GM19023 (cell line): ENCODE measurements around the gene GPD1L.

Experiments used
- ATAC-seq: cut with Tn5 transposase; IDR thresholded peaks from one replicate; pipeline ENCODE4 v1.9.1; 2021; ENCODE audit warnings: mild to moderate bottlenecking, moderate library complexity; ENCODE audit not compliant: unreplicated experiment

Gene GPD1L

DNA sequence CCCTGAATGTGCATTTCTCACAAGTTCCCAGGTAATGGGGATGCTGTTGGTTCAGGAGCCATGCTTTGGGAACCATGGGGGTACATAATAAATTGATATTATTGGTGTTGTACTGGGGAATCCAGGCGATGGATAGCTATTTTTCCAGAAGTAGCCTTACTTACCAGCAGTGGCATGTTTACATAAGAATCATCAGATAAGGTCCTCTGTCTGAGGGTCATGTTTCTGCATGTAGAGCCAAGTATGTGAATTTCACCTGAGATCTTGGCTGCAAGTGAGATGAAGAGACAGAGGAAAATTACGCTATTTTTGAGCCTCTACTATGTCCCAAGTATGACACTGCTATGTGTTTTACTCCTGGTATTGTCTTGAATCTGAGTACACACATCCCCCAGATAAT lies 26.3 kb downstream of the GPD1L start:
- no peak for ATAC-seq

DNA sequence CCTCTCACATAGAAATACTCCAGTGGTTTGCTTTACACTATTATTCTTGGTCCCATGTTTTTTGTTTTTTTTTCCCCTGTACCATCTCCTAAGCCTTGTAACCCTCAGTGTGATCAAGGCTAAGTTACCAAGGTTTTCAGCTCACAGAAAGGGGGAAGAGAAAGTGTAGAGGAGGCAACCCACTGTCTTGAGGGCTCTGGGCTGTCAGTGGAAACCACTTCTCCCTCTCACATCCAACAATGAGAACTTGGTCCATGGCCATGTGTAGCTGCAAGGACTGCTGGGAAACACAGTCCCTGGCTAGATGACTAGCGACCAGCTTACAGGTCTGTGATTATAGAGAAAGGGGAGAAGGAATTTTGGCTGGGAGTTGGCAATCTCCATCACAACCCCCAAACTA lies 30.3 kb downstream of the GPD1L start:
- ATAC-seq: no peak

DNA sequence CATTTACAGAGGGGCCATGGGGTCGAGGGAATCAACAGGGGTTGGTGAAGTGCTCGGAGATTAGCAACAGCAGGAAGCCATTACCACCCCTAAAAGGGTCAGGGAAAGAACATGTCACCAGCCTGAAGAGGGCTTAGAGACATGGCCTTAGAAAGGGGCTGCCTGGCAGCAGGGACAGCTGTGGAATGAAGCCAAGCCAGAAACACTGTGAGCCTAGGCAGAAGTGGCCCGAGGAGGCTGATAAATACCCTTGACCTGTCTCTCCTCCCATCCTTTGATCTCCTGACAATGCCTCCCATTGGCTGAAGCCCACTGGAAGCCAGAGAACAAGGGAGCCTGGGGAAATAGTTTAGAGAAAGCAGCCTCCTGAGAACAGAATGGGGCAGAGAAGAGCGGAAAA lies 31.4 kb downstream of the GPD1L start:
- ATAC-seq: no peak

DNA sequence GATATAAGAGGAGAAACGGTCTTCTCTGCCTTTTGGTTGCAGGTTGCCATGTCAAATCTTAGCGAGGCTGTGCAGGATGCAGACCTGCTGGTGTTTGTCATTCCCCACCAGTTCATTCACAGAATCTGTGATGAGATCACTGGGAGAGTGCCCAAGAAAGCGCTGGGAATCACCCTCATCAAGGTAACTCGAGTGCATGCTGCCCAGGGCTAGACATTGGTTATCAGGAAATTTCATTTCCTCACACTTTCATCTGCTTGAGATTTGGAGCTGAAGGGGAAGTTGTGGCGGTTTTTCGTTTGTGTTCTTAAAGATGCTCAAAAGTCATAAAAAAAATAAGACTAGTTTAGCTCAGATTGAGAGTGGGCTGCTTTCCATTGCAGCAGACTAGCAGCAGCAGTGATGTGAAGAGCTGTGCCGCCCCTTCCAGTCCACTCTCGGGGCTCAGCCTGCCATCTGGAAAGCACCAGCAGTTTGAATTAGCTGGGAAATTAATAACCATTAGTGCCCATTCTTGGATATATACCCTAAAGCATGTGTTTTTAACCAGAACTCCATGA lies 32.2 kb downstream of the GPD1L start:
- no peak for ATAC-seq

DNA sequence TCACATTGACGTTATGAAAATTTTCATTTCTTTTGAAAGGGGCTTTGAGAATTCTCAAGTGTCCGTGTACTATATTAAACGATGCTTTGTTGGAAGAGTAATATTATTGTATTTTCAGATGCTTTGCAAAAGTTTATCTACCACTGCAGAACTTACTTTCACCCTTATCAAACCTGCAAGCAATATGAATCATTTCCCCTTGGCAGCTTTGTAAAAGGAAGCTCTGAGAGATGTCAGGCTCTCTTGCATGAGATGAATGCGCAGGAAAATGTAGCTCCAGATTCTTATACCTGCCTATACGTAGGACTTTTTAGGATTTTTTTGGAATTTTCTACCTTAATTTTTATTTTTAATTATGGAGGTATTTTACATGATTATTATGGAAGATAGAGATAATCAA lies 34.5 kb downstream of the GPD1L start:
- no peak for ATAC-seq

DNA sequence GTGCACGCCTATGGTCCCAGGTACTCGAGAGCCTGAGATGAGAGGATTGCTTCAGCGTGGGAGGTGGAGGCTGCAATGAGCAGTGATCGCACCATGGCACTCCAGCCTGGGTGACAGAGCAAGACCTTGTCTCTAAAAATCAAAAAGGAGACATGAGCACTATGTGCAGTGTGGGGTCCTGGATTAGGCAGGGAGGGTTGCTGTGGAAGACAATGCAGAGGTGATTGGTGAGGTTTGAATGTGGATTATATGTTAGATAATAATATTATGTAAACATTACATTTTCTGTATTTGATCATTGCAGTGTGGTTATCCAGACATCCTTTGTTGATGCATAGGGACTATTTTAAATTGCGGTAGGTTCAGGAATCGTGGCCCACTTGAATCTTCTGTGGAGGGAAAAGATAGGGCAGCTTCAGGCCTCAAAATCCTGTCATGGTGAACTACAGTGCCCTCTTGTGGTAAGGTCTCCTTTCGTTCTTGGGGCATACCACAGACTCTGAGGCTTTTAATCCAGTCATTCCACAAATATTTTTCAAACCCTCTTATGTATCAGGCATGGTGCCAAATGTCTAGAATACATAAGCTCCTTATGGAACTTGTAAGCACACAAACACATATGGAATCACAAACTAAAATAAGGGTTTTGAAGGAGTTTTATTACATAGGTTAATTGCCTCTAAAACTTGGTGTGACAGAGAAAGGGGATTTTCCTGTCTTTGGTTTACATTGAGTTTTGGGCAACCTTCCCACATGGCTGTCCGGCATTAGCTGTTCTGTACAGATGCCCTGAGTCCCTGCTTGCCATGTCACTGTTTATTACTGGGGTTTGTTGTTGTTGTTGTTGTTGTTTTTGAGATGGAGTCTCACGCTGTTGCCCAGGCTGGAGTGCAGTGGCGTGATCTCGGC lies 37.7 kb downstream of the GPD1L start:
- ATAC-seq: peak; percentile 70

DNA sequence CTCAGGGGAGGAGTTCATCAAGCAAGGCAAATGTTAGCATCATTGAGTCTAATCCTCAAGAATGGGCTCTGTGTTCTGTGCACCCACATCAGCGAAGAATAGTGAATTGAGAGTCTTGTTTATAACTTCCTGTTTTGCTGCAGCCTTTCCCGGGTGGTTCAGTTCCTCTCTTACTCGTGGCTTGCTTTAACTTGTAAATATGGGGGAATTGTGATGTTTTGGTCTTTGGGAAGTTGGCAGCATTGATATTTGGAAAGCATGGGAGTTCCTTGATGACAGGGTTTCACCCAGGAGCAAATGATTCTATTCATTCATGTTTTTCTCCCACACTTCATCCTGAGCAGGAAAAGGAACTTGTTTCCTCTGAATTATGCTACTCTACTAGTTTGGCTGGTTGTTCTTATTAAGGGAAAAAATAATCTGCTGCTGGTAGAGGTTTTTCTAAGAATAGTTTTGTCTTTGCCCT lies 40.4 kb downstream of the GPD1L start:
- ATAC-seq: no peak

DNA sequence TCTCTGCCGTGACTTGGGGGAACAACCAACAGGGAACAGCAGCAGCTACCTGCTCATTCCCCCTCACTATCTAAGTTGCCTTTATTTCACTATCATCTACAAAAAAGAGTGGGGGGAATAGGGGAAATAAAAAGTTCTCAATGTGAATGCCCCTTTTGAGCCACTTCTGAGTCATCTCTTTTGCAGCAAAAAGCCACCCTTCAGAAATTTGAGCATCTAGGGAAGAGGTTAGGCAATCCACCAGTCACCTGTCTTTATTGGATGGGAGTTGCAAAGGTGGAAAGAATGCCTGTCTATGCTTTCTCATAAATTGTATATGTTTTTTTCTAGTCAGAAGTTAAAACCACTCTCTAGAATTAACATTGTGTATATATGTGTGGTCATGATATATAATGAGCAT lies 41.1 kb downstream of the GPD1L start:
- no peak for ATAC-seq

DNA sequence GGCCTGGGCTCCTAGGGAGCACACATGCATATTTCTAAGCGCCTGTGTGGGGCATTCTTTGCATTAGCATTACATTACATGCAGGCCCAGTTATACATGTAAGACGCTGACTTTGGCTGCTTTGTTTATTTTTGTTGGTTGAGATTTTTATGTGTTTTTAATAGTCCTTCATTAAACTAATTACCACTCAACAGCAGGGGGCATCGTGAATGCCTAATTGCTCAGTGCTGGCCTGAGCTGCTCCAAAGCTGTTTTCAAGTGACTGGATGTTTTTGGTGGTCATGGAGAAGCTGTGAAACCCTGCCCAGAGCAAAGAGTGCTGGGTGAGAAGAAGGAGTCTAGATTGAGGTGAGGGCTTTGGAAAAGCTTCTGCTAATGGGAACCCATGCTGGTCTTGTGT lies 41.5 kb downstream of the GPD1L start:
- no peak for ATAC-seq

DNA sequence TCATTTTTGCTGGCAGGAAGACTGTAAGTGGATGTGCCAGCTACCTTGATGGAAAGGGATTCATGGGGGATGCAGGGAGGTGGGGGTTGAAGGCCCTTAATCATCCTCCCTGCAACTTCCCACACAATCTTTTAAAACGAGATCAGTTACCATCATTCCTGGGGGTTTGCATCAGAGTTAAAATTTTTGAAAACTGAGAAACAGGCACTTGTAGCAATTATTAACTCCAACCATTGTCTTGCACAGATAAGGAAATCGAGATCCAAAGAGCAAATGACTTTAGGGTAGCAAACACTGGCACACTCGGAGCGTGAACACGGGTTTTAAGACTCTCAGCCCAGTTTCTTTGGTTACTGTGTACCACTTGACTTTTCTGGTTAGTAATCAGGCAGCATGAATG lies 41.9 kb downstream of the GPD1L start:
- ATAC-seq: no peak

DNA sequence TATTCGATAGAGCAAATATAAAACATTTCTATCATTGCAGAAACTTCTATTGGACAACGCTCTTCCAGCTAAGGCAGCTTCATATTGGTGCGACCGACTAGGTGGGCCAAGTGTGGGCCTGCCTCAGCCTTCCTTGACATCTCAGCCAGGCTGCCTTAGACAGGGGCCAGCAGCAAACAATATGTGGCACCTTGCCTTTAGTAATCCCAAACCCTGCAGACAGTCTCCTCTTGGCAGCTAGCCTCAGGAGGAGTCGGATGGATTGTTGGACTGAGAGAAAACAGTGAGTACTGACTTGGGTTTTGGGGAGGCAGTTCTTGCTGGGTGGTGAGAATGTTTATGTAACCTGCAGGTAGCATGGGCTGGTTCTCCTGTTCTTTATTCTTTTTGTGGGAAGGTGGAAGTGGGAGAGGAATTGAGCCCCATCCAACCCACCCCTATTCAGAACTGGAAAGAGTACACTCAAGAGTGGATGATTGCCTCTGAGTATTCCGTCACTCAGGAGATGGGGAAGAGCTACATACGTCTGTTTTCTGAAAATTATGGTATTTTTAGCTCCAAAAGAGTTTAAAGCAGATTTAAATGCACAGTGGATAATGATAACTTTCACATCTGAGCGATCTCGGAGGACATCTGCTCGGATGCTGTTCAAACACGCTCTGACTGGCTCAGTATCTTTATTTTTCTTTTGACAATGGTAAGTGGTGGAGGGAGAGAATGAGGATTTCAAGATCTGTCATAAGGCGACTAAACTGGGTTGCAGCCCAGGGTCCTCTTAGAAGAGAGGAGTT lies 47.2 kb downstream of the GPD1L start:
- no peak for ATAC-seq

DNA sequence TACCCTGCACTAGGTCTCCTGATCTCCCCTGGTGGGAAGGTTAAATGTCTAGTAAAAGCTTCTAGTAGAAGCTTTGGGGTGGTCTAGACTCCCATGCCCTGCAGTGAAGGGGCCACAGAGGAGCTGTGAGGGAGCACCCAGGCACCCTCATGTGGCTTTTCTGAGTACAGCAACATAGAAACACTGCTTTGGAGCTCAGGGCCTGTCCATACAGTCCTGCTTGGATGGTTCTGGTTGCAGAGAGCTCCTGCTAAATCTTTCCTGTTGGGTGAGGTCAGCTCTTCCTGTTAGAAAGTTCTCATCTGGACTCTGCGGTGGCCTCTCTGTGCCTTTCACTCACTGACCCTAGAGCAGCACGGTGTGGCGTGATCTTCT lies 47.8 kb downstream of the GPD1L start:
- no peak for ATAC-seq

DNA sequence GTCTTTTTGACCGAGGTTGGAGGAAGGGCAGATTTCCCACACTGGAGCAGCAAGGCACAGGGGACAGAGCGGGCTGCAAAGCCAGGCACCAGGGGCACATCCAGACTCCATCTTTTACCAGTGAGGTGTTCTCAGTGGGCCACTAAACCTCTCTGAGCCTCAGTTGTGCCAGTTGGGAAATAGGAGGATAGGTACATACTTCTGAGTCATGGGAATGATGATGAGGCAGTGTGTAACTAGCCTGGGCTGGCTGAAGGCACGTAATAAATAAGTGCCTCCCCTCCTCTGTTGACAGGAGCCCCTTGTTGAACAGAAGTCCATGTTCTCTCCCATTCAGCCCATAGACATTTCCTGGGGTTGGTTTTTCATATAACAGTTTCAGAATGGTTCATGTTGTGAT lies 48.7 kb downstream of the GPD1L start:
- ATAC-seq: no peak

DNA sequence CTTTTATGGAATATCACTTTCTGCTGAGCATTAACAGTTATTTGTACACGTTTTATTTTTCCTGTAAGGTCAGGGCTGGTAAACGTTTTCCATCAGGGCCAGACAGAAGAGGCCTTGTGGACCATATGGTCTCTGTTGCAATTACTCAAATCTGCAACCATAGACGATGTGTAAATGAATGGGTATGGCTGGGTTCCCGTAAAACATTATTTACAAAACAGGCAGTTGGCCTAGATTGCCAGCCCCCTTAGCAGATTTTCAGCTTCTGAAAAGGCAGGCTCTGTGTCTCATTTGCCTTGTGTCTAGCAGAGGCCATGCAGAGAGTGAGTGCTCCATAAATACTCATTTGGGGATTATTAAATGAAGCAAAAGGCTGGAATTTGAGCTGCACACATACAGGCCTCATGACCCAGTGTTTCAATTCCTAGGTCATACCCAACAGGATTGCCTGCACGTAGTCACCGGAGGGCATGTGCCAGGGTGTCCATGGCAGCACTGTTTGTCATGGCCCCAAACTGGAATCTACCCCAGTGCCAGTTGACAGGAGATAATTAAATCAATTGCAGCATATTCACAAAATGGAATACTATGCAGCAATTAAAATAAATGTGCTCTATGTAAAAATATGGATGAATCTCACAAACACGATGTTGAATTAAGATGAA lies 51.3 kb downstream of the GPD1L start:
- no peak for ATAC-seq

DNA sequence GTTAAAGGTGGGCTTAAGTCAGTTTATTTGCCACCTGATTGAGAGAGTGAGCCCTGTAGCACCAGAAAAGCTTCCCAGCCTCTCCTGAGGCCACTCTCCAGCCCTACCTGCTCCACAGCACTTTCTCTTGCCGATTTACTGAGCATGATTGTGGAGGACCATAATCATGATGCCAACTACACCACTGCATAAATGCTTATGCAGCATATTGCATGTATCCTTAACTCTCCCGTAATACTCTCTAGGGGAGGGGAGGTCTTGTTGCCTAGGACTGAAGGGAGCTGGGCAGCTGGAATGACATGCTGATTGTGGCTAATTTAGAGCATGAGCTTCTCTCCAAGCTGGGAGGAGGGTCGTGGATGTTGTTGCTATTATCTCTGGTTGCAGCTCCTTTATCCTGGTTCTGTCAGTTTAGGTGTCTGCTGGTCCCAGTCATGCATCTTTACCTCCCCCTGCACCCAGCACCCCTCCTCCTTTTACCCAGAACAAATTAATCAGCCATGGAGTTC lies 54.3 kb downstream of the GPD1L start:
- ATAC-seq: no peak

DNA sequence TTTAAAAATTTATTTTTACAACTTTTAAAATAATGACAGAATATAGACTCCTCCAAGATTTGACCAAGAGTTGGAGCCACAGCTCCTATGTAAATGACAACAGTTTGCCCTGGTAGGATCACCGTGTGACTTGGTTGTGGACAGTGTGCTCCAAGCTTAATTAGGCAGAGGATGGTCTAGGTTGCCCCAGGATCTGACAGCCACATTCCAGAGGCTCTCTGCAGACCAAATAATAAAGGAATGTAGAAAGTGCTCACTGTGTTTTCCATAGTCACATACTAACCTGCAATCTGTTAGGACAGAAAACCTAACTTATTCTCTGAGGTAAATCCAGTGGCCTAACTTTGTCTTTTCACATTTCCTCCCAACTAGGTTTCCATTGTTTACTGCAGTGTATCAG lies 59.0 kb downstream of the GPD1L start:
- no peak for ATAC-seq

DNA sequence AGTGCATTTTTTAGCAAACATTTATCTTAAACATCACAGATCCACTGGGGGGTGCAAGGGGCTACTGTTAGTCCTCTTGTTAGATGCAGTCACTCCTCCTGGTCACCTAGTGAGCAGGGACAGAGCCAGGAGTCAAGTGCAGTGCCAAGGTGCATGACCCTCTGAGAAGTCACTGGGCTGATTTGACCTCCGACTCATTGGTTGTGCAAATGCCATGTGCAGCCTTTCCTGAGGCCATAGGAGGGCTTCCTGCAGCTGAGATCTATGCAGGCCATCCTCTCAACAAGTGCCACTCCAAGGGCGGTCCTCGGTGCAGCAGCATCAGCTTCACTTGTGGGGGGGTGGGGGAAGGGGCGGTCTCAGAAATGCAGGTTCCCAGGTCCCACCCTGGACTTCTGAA lies 60.2 kb downstream of the GPD1L start:
- ATAC-seq: no peak

DNA sequence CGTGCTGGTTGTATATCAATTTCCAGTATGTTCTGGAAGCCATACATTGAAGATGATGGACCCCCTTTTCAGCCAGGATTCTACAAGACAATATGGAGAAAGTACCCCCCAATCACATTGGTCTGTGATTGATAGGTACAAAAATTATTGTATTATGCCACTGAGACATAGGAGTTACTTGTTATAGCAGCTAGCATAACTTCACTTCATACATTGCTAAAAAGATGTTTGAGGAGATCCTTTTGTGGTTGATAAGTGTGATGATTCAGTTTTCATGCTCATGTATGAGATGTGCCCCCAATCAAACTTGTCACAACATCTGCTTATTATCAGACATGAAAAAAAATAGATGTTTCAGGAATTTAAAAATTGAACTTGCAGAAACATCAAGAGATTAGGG lies 66.0 kb downstream of the GPD1L start:
- no peak for ATAC-seq

DNA sequence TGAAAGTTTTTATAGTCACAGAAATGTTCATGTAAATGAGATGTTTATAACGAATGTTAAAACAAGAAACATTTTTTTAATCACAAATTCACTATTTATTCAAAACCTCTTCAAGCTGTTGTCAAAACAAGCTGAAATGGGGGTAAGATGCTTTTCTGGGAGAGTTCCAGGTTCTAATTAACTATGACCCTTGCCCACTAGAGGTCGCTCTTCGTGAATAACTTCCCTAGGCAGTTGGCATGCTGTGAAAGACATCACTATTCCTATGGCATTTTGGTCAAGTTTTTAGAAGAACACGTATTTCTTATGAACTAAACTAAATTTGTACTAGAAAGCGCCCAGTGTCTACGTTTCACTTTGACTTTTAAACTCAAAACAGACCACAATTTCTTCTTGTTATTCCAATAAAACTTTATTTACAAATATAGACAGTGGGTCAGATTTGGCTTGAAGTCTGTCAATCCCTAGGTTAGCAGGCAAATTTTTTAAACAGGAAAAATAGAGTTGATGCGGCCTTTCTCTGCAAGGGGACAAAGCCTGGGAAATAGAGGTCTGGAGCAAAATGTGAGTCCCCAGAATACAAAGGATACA lies 69.3 kb downstream of the GPD1L start:
- no peak for ATAC-seq

DNA sequence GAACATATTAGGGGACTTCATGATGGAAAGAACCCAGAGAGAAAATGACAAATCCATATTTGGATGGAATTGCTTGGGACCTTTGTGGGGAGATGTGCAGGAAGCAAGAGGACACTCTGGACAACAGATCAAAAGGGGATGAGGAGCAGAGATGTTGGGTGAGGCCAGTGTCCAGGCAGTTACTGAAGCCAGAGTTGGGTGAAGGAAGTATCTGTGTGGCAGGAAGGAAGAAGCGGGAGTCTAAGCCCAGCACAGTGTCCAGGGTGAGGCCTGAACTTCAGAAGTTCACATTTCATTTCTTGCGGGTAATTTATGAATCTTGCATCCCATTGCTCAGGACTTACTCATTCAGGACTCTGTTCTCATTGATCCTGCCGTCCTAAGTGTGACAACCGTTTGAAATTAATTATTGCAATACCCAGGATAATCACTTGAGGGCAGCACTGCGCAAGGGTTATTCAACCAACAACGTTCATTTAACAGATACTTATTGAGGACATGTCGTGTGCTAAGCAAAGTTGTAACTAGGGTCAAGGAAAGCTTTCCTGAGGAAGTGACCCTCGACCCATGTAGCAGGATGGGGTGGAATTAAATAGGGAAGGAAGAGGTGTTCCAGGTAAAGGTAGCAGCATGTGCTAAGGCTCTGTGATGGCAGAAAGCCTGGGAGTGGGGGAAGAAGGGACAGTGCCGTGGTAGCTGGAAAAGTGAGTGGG lies 70.7 kb downstream of the GPD1L start:
- ATAC-seq: peak; percentile 57
